AML-193 (cell line): Measurements from ENCODE around the gene TUBG1.
"Not testable (repeated sequence)": the region's sequence is repeated elsewhere in the genome, so short reads cannot be mapped to it uniquely, and the experiment has no call there.

Experiments
- DNase-seq, 2 experiments: peaks; one replicate each; lab custom pipeline; 2025; lab: John Stamatoyannopoulos, UW

TUBG1 gene

DNA sequence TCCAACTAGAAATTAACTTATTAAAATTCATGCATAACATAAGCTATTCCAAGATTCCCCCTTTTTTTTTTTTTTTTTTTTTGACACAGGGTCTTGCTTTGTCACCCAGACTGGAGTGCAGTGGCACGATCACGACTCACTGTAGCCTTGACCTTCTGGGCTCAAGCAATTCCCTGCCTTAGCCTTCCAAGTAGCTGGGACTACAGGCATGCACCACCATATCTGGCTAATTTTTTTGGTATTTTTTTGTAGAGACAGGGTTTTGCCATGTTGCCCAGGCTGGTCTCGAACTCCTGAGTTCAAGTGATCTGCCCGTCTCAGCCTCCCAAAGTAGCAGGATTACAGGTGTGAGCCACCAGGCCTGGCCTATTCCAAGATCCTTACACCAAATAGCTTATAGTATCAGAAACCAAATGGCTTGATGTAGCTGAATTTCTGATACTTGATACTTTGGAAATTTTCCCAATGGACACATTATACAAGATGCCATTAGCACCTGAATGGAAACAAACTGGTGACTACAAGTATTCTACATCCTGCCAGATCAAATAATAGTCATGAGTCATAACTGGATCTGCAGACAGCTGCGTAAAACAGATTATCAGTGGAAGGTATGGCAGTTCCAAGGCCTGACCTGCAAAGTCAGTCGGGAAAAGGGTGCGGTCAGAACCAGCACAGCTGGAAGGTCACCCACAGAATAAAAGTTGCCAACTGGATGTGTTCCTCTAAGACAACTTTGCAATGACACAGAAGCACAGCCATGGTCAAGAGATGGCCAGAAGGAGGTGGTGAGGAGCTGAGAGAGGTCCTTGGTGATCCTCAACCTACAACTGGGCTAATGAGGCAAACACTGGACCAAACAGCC lies 14.5 kb downstream of the TUBG1 start:
- DNase-seq: no peak

DNA sequence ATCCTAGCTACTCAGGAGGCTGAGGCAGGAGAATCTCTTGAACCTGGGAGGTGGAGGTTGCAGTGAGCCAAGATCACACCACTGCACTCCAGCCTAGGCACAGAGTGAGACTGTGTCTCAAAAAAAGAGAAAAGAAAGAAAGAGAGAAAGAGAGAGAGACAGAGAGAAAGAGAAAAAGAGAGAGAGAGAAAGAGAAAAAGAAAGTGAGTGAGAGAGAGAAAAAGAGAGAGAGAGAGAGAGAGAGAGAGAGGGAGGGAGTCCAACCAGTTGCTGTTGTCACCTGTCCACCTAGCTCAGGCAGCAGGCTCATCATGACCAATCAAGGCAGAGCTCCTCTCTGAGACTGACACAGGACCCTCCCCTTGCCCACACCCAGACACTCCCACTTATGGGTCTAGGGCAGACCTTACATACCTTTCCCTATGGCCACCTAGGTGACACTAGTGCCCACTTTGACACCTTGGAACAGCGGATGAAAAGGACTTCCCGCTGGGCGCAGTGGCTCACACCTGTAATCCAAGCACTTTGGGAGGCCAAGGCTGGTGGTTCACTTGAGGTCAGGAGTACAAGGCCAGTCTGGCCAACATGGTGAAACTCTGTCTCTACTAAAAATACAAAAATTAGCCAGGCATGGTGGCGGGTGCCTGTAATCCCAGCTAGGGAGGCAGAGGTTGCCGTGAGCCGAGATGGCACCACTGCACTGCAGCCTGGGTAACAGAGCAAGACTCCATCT lies 17.7 kb downstream of the TUBG1 start:
- not testable (repeated sequence) for DNase-seq

DNA sequence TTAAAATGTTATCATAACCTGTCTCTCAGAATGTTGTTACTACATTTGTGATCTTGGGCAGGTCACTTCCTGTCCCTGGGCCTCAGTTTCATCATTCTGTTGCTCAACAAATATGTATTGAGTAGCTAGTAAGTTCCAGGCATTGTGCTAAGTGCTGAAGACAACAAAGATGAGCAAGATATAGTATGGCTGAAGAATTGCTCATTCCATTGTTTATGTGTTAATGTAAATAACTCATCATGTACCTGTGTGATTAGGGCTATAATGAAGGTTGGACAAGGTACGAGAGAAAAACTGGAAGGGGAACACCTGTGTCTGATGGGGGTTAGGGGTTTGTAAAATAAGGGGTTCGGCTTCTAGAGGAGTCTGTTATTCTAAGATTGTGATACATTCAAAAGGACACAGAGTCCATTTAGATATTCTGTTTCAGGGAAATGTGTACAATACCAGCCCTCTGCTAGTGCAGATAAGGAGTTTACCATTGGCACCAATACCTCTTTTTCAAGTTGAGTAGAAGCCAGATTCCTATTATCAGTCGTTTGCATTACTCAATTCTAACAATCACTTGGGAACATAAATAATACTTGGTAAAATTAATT lies 20.0 kb downstream of the TUBG1 start:
- peak; percentile 38 to 66 for DNase-seq

DNA sequence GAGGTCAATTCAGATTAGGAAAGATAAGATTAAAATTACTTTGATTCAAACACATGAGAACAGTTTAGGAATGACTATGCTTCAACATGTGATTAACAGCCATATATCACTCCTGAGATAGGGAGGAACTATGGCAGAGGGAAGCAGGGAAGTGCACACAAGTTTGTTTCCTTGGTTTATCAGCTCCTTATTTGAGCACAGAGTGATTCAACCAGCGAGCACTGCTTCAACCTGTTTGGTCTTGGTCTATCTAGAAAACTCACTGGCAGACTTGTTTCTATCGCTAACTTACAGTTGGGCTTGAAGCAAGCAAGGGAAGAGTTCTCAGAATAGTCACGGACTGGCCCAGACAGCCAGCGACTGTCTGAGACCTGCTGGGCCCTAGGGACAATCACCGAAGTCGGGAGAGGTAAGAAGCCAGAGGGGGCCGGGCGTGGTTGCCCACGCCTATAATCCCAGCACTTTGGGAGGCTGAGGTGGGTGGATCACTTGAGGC lies 23.5 kb downstream of the TUBG1 start:
- DNase-seq: no peak

DNA sequence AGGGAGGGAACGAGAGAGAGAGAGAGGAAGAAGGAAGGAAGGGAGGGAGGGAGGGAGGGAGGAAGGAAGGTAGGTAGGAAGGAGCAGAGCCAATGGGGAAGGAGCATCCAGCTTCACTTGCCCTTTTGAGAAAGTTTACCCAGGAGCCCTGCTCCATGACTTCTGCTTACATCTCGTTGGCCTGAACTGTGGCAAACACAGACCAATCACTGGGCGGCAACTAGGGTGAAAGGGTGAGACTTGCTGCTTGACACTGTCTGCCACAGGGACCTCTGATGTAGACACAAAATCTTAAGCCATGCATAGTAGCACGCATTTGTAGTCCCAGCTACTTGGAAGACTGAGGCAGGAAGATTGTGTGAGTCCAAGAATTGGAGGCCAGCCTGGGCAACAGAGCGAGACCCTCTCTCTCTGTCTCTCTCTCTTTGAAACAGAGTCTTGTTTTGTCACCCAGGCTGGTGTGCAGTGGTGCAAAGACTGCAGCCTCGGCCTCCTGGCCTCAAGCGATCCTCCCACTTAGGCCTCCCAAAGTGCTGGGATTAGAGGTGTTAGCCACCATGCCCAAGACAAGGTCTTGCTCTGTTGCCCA lies 30.1 kb downstream of the TUBG1 start:
- no peak for DNase-seq

DNA sequence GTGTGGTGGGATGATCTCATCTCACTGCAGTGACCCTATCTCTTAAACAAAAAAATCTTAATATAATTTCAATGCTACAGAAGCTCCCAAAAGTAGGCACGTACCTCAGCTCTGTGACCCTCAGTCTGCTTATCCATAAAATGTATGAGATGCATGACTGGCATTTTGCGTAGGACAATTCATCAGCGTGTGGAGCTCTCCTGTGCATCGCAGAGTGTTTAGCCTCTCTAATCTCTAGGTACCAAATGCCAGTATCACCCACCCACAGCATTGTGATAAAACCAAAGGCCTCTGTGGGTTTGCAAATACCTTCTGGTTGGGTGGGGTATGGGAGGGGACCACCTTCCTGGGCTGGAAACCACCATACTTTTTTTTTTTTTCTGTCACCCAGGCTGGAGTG lies 30.6 kb downstream of the TUBG1 start:
- no peak for DNase-seq

DNA sequence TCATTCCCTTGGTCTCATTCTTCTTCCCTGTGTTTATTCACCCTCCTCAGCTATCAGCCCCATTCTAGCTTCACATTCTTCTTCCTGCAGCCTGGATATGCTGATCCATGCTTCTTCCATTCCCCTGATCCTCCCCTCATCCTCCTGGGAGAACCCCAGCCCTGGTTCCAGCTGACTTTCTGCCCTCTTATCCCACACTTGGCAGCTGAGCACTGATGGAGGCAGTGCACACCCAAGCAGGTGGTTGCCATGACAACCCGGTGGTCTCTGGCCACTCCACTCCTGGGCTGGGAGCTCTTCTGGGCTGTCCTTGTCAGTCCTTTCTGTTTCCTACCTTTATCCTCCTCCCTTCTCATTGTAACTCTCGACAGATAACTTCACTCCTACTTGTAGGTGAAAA lies 32.9 kb downstream of the TUBG1 start:
- DNase-seq: no peak

DNA sequence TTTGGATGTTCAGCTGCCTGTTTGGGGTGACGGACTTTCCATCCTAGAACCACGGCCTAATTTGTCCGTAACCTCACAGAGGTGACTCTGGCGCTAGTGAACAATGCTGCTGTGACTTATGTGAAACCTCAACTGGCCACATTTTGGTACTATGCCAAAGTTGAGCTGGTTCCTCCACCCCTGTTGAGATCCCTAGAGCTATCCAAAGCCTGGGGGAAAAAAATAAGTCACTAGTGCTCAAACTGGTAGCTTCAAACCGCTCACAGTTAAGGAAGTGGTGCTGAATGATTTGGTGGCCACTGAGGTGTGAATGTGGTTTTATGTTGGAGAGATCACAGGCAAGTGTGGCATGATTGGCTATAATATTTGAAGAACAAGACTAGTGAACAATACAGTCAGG lies 38.3 kb downstream of the TUBG1 start:
- DNase-seq: no peak

DNA sequence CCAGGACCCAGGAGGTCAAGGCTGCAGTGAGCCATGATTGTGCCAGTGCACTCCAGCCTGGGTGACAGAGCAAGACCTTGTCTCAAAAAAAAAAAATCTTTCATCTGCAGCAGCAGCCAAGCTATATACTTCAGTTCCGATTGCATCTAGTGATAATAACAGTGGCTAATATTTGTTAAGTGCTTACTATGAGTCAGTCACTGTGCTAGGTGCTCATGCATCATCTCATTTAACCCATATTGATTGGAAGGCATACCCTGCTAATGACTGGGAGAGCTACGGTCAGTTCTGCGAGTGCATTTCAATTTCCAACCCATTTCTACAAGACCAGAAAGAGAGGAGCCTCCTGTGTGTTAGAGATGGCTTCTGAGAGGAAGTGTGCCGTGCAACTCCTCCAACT lies 41.9 kb downstream of the TUBG1 start:
- no peak for DNase-seq

DNA sequence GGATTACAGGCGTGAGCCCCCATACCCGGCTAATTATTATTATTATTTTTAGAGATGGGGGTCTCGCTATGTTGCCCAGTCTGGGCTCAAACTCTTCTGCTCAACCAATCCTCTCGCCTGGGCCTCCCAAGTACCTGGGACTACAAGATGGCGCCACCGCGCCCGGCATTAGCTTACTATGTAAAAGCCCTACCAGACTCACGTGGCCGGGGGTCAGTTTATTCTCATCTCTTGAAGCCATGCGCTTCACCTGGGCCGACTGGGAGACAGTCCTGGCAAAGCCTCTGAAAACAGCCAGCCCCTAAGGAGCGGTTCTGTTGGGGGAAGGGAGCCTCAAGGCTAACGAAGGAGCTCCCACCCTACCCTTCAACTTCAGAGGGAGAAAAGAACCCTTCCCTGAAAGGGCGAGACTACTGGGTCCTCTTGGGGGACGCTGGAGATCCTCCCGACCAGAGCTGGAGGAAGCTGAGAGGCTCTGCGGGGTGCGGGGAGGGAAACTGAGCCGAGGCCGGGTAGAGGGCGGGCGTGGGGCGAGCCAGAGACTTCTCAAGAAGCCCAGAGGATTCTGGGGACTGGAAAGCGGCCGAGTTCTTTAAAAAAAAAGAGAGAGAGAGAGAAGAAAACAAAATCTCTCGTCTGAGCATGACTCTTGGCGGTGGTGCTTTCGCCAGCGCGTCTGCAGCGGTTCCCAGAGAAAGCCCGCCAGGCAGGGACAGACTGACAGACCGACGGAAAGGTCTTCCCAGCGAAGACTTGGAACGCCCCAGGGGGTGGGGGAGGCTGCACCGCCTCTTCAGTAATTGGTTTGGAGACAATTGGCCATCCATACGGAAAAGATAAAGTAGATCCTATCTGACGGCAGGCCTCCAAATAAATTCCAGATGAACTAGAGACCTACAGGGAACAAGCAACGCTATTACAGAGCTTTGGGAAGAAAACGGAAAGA lies 44.0 kb downstream of the TUBG1 start:
- DNase-seq: no peak

DNA sequence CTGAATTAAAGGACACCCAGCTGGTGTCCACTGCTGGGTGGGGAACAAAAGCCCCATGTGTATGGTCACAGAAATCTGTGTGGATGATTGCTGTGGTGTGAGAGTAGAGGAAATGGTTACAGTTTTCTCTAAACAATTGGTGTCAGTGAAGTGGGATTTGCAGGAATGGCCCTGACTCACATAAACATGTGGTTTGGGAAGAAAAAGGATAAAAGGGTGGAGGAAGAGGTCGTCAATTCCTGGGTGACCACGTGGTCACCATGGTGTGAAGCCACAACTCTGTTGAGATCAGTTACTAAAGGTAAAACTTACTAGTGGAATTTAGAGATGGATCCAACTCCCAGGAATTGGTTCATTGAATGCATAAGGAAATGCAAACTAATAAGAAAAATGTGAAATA lies 46.0 kb downstream of the TUBG1 start:
- DNase-seq: no peak

DNA sequence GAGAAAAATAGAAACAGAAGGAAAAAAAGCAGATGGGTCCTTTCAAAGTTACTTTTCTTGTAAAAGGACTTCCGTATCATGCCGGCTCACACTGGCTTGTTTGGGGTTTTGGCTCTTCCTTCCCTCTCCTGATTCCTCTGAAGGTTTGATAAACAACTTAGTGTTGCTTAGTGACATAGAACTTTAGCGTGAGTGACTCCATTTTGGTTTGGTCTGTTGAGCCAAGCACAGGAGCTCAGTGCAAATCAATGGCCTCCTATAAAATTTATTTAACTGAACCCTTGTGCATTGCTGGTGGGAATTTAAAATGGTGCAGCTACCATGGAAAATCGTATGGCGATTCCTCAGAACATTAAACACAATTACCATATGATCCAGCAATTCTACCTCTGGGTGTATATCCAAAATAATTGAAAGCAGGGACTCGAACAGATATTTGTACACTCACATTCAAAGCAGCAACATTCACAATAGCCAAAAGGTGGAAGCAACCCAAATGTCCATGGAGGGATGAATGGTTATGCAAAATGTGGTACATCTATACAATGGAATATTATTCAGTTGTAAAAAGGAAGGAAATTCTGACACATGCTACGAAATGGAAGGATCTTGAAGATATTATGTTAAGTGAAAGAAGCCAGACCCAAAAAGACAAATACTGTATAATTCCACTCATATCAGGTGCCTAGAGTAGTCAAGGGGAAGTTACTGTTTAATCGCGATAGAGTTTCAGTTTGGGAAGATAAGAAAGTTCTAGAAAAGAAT lies 48.5 kb downstream of the TUBG1 start:
- DNase-seq: no peak

DNA sequence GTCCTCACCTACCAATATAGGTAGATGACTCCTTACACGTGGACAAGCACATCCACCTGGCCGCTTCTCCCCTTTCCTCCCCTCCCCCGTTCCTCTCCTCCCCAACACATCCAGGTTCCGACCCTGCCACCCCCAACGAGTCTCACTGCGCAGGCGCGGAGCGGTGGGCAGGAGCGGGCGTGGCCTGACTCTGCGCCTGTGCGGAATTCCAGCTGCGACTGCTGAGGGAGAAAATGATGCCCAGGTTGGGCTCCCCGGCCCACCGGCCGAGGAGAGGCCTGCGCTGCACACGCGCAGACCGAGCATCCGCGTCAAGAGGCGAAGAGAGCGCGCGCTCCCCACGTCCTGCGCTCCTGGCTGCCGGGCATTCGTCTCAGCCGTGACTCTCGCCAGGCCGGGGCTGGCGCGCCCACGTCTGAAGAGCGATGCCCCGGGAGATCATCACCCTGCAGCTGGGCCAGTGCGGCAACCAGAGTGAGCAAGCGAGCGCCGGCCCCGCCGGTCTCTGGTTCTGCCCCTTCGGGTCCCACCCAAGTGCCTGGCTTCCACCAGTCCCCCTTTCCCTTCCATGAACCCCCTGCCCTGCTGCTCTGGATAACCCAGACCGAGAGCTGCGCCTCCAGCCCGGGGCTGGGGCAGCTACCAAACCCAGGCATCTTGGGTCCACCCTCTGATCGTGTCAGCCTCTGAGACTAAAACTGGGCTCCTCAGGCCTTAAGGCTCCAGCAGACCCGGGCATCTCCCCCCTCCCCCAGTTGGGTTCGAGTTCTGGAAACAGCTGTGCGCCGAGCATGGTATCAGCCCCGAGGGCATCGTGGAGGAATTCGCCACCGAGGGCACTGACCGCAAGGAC lies 49.8 kb downstream of the TUBG1 start, which contains the start of gene TUBG2:
TUBG2 (plus strand) TSS at position 206 of the 853 bp plus-strand sequence; CDS start at position 426, 220 bp downstream.
- DNase-seq: peak; percentile 61 to 67

DNA sequence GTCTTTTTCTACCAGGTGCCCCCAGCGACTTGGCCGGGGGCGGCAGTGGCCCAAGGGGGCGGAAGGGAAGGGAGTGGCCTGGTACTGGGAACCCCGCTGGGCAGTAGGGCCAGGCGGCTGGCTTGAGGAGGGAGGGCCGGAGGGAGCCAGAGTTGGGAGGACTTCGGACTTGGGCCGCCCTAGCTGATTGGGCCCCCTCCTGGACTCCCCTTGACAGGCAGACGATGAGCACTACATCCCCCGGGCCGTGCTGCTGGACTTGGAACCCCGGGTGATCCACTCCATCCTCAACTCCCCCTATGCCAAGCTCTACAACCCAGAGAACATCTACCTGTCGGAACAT lies 50.4 kb downstream of the TUBG1 start:
- DNase-seq: not testable (repeated sequence)

DNA sequence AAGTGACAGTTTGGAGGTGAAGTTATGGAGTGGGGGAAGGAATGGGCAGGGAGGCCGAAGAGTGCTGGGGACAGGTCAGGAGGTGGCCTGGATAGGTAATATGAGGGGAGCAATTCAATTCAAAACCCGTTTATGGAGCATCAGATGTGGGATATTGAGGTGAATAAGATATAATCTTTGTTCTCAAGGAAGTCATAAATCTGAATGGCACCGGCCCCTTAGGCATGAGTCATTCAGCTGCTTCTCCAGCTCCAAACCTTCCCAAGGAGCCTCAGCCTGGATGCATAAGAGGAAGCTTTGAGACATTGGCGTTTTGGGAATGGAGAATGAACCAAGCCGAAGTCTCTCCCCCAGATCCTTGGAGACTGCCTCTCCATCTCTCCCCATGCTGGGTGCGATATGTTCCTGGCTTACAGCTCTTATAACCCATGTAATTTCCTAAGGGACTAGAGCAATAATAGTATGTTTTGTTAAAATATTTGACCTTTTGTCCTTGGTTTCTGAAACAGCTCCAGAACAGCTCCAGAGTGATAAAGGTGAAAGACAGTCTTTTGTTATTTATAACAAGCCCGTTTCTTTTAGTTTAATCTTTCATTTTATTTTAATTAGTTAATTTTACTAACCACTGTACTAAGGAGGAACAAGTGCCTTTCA lies 51.3 kb downstream of the TUBG1 start:
- no peak for DNase-seq
